BE2C (cell line): ENCODE results near the gene PTK6.
"Not testable (repeated sequence)": the region's sequence is repeated elsewhere in the genome, so short reads cannot be mapped to it uniquely, and the experiment has no call there.

Experiments
- DNase-seq: peaks from one replicate; pipeline ENCODE4 v3.0.0-alpha.2; 2020
- H3K27me3 ChIP-seq: fragments of 250-450 bp; sonication (Bioruptor Pico); 2 replicates; pipeline ENCODE4 v1.5.1; 2020; ENCODE audit warnings: mild to moderate bottlenecking
- H3K36me3 ChIP-seq: fragments of 250-450 bp; sonication (Bioruptor Pico); 2 replicates; pipeline ENCODE4 v1.5.1; 2020; ENCODE audit warnings: mild to moderate bottlenecking
- H3K4me1 ChIP-seq: fragments of 250-450 bp; sonication (Bioruptor Pico); 2 replicates; pipeline ENCODE4 v1.5.1; 2020
- H3K4me3 ChIP-seq: 2 replicates; pipeline ENCODE4 v1.5.1; 2011; ENCODE audit warnings: low read depth, low read length
- H3K9me3 ChIP-seq: fragments of 250-450 bp; sonication (Bioruptor Pico); 2 replicates; pipeline ENCODE4 v1.5.1; 2020
- TF ChIP-seq, protein P1 (sequence below): IDR thresholded peaks from 2 replicates; pipeline ENCODE4 v1.5.1; 2012; ENCODE audit warnings: mild to moderate bottlenecking, low read depth, low read length

Gene PTK6

DNA sequence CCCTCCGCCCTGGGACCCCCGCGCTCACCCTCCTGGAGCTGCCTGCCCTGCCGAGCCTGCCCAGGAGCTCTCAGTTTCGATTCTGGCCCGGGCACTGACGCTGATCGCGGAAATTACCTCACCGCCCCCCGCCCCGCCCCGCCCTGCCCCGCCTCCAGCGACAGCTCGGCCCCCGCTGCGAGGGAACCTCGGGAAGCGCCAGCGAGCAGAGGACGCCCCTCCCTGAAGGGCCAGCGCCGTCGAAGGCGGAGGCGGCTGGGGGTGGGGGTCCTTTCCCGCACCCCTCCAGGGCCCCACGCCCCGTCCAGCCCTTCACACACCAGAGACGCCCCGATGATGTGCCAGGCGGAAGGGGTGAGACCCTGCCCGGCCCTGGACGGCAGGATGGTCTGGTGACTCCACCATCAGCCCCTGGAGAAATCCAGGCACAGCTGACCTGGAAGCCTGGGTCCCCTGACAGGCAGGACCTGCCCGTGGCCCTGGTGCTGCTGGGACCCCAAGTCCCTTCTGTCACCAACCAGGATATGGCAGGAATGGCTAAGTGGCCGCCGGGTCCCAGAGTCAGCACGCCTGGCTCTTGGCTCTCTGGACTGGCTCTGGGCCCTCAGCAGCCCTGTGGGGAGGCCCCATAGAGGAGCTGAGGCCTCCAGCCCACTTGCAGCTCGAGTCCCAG, 37.1 kb upstream of the PTK6 start, which contains the start of gene HELZ2:
TSS of gene HELZ2 (minus strand) at position 84 of the 673 bp plus-strand sequence. CDS start 1,854 bp downstream, outside the sequence.
- Histone ChIP-seq H3K27me3 (no peaks in the 10 kb centered on the region), H3K4me1 (peaks cover 9% of the 10 kb centered on the region), H3K9me3 (no peaks in the 10 kb centered on the region), H3K36me3 (no peaks in the 10 kb centered on the region), H3K4me3 (peak within 1 kb of the TSS; percentile 71)
- TF ChIP-seq, protein P1, sequence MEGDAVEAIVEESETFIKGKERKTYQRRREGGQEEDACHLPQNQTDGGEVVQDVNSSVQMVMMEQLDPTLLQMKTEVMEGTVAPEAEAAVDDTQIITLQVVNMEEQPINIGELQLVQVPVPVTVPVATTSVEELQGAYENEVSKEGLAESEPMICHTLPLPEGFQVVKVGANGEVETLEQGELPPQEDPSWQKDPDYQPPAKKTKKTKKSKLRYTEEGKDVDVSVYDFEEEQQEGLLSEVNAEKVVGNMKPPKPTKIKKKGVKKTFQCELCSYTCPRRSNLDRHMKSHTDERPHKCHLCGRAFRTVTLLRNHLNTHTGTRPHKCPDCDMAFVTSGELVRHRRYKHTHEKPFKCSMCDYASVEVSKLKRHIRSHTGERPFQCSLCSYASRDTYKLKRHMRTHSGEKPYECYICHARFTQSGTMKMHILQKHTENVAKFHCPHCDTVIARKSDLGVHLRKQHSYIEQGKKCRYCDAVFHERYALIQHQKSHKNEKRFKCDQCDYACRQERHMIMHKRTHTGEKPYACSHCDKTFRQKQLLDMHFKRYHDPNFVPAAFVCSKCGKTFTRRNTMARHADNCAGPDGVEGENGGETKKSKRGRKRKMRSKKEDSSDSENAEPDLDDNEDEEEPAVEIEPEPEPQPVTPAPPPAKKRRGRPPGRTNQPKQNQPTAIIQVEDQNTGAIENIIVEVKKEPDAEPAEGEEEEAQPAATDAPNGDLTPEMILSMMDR, result no peak
- DNase-seq, result peak; percentile 76

DNA sequence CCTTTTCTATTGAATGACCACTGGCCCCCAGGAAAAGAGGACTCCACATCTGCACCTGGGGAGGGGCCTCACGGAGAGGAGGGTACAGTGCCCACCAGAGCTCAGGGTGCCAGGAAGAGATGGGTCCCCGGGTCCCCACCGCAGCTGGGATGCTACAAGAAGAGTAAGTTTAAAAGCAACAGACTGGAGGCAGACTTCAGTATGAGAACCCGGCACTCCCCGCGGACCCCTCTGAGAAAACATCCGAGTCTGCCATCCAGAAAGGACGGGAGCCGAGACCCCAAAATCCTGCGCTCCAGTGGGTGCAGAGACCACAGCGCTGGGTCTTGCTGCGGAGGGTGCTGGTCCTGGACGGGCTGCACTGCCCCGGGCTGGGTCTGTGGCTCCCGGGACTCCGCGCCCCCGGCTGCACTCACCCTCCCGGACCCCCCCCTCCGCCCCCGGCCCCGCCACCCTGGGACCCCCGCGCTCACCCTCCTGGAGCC, 36.5 kb upstream of the PTK6 start:
- TF ChIP-seq, protein P1, result no peak
- H3K27me3 ChIP-seq, result no peaks in the 10 kb centered on the region
- no peak for DNase-seq

DNA sequence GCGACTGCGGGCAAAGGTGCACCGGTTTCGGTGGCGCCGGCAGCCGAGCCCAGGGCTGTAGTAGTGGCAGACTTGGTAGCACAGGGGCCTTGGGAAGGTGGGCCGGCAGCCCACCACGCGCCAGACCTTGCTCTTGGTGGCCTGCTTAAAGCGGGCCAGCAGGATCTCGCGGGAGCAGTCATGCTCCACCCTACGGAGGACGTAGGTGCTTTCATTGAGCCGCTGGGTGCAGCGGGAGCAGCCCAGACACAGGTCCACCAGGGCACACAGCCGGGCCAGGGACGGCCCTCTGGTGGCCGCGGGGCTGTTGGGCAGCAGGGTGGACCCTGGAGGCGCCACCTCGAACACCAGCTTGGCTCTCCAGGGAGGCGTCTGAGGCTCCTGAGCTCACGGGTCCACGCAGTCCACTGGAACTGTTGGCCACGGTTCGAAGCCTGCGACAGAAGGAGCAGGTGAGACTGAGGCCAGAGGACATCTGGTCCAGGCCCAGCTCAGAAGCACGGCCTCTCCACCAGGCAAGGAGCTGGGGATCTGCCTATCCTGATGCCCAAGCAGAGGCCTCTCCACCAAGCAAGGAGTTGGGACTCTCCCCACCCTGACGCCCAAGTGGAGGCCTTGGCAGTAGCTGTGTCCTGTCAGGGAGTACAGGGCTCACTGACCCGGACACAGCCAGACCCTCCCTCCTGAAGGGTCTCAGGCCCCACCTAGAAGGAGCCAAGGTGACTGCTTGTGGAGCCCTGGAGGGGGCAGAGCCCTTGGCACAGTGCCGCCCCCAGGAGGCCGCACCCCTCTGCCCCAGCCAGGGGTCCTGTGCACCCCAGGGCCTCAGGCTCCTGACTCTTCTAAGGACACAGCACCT, 35.8 kb upstream of the PTK6 start:
- Histone ChIP-seq H3K4me1 (peaks cover 9% of the 10 kb centered on the region), H3K4me3 (peak overlapping the region; percentile 71), H3K27me3 (no peaks in the 10 kb centered on the region), H3K9me3 (no peaks in the 10 kb centered on the region), H3K36me3 (no peaks in the 10 kb centered on the region)
- TF ChIP-seq, protein P1, result no peak
- no peak for DNase-seq

More for the DNA sequence above, 36.5 kb upstream of the PTK6 start:
- Histone ChIP-seq H3K9me3 (no peaks in the 10 kb centered on the region), H3K4me1 (peaks cover 9% of the 10 kb centered on the region), H3K36me3 (no peaks in the 10 kb centered on the region), H3K4me3 (peak overlapping the region; percentile 71)

GRCh38 chr20:63572071-63572787, 35.1 kb upstream of the PTK6 start:
- DNase-seq, result no peak
- TF ChIP-seq, protein P1, result no peak
- no peaks in the 10 kb centered on the region for H3K36me3 ChIP-seq
- peaks cover 5% of the 10 kb centered on the region for H3K4me1 ChIP-seq
- H3K27me3 ChIP-seq, result no peaks in the 10 kb centered on the region
- no peak overlapping the region for H3K4me3 ChIP-seq
- H3K9me3 ChIP-seq, result no peaks in the 10 kb centered on the region

DNA sequence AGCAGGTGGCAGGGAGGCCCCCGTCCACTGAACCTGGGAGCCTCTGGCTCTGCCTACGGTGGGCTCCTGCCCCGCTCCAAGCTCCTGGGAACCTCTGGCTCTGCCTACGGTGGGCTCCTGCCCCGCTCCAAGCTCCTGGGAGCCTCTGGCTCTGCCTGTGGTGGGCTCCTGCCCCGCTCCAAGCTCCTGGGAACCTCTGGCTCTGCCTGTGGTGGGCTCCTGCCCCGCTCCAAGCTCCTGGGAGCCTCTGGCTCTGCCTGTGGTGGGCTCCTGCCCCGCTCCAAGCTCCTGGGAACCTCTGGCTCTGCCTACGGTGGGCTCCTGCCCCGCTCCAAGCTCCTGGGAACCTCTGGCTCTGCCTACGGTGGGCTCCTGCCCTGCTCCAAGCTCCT, 33.9 kb upstream of the PTK6 start:
- not testable (repeated sequence) for H3K4me1 ChIP-seq, H3K9me3 ChIP-seq, H3K36me3 ChIP-seq, H3K4me3 ChIP-seq, DNase-seq, H3K27me3 ChIP-seq
